Activated CD4-positive, alpha-beta T cell treated with anti-CD3 and anti-CD28 coated beads, Interleukin-10, Interleukin-2, amounts not matched to agents 100 ng/mL and 50 ng/mL, durations not matched to agents 16 hours and 8 hours (primary cell): ENCODE results near the gene OTOGL.
"Not testable (repeated sequence)": the region's sequence is repeated elsewhere in the genome, so short reads cannot be mapped to it uniquely, and the experiment has no call there.

ENCODE experiments used
- DNase-seq: peaks from one replicate; pipeline ENCODE4 v3.0.0-alpha.2; 2020

Gene OTOGL

DNA sequence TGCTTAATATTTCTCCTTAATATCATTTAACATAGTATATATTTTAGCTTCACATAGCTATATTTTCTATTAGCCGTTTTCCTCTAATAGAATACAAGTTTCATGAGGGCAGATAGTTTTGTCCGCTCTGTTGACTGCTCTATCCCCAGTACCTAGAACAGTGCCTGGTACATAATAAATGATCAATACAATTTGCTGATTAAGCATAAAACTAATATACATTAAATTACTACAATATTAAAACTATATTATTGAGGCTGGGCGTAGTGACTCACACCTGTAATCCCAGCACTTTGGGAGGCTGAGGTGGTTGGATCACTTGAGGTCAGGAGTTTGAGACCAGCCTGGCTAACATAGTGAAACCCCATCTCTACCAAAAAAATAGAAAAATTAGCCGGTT lies 128.6 kb downstream of the OTOGL start:
- not testable (repeated sequence) for DNase-seq

DNA sequence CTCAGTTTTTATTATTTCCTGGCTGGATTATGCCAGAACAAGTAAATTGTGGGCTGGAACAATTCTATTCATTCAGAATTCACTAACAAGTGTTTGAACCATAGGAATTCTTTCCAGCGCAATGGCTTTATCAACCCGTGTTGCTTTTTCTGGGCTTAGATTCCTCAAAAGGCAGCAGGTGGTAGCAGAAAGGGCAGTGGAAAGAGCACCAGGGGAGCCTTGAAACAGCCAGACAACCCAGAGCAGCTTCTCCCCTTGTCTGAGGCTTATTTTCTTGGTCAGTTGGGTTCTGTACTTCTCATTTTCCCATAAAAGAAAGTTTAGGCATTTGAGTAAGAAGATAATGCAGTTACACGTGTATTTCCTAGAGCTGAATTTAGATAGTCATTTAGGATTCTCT lies 130.7 kb downstream of the OTOGL start:
- no peak for DNase-seq

GRCh38 chr12:80232837-80233236 lies 133.5 kb downstream of the OTOGL start:
- DNase-seq = no peak

DNA sequence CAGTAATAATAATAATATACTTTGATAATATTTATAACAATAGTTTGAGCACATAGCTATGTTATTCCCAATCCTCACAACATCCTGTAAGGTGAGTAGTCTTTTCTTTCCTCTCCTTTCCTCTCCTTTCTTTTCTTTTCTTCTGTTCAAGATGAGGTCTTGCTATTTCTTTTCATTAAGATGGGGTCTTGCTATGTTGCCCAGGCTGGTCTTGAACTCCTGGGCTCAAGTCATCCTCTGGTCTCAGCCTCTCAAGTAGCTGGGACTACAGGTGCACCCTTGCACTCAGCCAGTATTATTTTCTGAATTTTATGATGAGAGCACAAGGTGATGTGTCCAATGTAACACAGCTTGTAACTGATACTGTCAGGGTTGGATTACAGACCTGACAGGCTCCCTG lies 134.6 kb downstream of the OTOGL start:
- DNase-seq = no peak

GRCh38 chr12:80234667-80235066 lies 135.3 kb downstream of the OTOGL start:
- DNase-seq = no peak

DNA sequence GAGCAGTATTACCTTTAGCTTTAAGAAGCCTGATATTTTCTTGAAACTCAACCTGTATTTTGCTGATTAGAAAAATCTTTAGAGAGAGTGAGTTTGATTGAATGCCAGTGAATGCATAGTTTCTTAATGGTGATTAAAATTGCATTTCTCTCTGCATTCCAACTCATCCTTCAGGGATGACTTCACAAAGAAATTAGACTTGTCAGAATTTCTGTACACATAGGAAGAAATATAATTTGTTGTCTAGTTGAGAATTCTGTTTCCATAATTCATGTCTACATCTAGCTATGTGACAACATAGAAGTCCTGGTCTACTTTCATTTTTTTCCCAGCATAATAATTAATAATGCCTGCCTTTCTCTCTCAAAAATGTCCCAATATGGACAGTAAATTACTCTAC lies 136.6 kb downstream of the OTOGL start:
- no peak for DNase-seq

DNA sequence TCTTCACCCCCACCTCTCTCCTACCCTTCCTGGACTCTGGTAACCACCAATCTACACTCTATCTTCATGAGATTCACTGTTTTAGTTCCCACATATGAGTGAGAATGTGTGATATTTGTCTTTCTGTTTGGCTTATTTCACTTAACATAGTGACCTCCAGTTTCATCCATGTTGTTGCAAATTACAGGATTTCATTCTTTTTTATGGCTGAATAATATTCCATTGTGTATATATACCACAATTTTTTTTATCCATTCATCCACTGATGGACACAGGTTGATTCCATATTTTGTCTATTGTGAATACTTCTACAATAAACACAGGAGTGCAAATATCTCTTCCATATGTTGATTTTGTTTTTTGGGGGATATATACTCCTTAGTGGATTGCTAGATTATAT lies 140.5 kb downstream of the OTOGL start:
- DNase-seq = no peak

DNA sequence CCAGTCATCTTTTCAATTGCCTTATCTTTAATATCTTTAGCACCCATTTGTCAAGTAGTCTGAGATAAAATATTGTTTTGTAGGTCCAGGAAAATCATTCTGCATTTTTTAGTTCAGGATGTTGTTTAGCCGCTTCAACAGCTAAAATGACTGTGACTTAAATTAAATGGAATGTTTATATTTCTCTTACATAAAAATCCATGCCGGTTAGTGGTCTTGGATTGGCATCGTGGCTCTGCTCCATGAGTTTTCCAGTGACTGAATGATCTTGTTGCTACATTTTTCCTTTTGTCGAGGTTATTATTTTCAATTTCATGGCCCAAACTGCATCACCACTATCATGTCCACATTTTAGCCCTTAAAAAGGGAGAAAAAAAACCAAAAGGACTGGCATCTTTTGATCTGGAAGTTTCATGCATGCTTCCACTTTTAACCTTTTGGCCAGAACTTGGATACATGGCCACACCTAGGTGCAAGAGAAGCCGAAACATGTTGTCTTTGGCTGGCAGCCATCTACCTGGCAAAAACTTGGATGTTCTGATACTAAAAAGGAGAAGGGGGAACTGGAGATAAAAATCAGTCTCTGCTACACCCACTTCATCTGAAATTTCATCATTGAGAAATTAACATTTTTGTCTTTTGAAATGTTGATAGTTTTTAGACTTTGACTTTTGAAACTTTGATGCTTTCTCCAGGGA lies 142.4 kb downstream of the OTOGL start:
- no peak for DNase-seq

DNA sequence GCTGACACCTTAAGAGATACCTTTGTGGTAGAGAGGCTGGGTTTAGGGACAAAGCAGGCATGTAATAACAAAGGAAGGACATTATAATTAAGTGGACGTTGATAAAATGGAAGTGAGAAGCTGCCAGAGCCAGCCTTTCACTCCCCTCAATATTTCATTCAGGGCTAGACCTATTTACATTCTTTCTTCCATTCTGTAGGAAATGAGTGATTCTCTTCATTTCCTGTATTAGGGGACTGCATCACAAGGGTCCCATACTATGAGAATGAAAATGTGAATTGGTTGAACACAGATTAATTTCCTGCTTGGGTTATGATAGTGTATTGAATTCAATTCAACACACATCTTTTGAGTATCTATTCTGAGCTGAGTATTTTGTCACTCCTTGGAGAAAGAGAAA lies 143.0 kb downstream of the OTOGL start:
- DNase-seq = no peak

GRCh38 chr12:80249581-80249980 lies 150.2 kb downstream of the OTOGL start:
- DNase-seq = not testable (repeated sequence)

DNA sequence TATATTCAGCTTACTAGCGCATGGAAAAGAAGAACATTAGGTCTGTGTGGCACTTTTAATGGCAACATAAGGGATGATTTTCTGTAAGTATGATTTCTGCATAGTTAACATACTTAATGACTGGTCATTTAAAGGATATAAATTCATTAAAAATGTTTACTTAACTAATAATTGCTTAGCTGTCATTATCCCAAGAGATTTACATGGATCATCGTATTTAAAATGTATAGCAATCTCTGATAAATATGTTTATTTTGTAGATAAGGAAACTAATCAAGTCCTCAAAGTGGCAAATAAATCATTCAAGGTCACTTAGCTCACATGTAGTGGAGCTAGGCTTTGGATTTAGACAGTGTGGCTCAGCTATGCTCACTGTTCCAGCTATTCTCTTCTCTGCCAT lies 158.6 kb downstream of the OTOGL start:
- DNase-seq = no peak

DNA sequence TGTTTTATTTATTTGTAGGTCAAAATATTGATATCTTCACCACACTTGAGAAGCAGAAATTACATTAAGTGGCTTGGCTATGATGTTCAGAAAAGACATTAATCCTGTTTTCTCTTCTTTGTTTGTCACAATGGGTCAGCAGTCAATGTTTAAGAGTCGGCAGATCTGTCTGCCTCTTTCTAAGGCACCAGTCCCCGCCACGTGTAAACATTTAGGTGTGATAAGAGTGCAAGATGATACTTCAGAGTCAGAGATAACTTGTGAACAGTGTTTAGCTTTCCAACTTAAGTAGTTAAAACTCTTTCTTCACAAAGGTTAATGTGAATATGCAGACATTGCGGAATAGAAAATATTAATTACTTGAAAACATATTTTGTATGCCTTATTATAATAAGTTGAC lies 160.9 kb downstream of the OTOGL start:
- DNase-seq = no peak

- no peak for DNase-seq
Measured at GRCh38 chr12:80261403-80261802, 162.1 kb downstream of the OTOGL start.

DNA sequence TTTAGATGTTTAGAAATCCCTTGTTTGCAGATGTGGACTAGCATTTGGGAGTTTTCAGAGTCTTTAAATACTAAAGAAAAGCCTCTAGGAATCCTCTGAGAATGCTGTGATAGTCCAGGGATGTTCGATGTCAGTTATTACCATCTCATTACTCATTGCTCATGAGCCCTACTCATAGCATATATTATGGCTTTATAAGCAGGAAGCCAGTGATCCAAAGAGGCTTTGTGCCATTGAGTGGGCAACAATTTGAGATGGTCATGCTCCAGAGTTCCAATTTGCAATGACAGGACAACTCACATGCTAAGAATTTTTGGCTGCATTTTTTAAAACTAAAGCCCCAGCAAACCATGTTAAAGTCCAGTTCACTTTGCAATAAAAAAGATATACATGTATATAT lies 163.0 kb downstream of the OTOGL start:
- no peak for DNase-seq

- no peak for DNase-seq
Measured at GRCh38 chr12:80262771-80263170, 163.4 kb downstream of the OTOGL start.

- DNase-seq = no peak
Measured at GRCh38 chr12:80264386-80264785, 165.0 kb downstream of the OTOGL start.

GRCh38 chr12:80264891-80265290 lies 165.6 kb downstream of the OTOGL start:
- no peak for DNase-seq

- peak; percentile 4 for DNase-seq
Measured at GRCh38 chr12:80268924-80269749, 169.8 kb downstream of the OTOGL start.

GRCh38 chr12:80269803-80270552 lies 170.6 kb downstream of the OTOGL start:
- DNase-seq = peak; percentile 45

- DNase-seq = no peak
Measured at GRCh38 chr12:80271780-80272179, 172.4 kb downstream of the OTOGL start.

DNA sequence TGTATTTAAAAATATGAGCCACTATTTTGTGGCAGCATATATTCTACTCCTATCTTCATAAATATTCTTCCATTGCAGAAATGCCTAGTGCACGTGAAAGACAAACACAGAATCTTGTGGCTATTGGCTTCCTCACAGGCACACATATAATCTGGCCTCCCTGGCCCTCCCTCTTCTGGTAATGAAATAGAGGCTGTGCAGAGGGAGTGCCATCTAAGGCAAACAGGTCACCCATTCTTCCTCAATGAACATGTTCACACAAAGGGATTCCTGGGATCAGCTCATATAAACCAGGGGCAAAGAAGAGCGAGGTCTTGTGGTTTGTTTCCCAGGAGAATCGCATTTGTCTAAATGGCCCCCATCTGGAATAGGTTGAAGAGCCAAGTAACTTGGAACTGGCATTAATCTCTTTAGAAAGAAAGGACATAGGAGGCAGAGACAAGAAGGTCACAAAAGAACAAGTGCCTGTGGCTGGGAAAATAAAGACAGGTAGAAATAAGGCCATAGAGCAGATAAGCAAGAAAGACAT lies 173.1 kb downstream of the OTOGL start:
- no peak for DNase-seq

GRCh38 chr12:80273144-80273543 lies 173.8 kb downstream of the OTOGL start:
- no peak for DNase-seq

DNA sequence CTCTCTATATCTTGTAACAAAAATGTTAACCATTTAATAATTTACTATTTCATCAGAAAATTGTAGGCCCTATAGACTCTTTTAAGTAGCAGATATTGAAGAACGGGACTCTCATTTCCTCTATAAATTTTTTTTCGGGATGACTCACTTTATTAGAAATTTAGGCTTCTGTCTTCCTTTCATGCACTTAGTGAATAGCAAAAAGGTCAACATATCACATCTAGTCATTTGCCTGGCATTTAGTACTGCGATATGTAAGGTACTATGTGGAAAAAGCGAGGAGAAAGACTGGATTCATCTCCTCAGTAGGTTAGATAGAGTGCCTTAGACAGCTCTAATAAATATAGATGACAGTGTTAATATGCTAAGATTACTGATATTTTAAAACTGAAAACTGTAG lies 178.4 kb downstream of the OTOGL start:
- no peak for DNase-seq

DNA sequence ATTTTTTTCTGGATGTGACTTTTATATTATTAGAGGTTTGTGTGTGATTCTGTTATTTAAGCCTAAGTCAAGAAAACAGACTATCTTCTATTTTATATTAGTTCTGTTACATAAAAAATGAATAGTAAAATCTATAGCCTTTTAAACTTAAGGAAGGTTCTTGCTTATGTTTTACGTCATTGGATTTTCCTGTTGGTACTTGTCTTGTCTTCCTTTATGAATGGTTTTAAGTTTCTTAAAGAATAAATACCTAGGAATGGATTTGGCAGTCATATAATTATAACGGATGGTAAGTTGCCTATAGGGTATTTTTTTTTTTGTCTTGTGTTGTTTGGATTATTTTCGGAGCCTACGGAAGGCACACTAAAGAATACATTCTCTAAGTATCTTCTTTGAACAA lies 182.9 kb downstream of the OTOGL start:
- no peak for DNase-seq
